ENCODE measurements around the gene MARCHF2.

MARCHF2 gene

GRCh38 chr19:8455018-8455417 lies 41.9 kb downstream of the MARCHF2 start:
- no peak for DNase-seq

GRCh38 chr19:8456064-8456463 lies 43.0 kb downstream of the MARCHF2 start:
- DNase-seq, result no peak

- no peak for DNase-seq
Observed at GRCh38 chr19:8457209-8457608, 44.1 kb downstream of the MARCHF2 start.

GRCh38 chr19:8457827-8458226 lies 44.7 kb downstream of the MARCHF2 start:
- DNase-seq, result no peak

- DNase-seq, result no peak
Observed at GRCh38 chr19:8458380-8458779, 45.3 kb downstream of the MARCHF2 start.

- no peak for DNase-seq
Observed at GRCh38 chr19:8459095-8459494, 46.0 kb downstream of the MARCHF2 start.

GRCh38 chr19:8459520-8460270 lies 46.6 kb downstream of the MARCHF2 start:
- DNase-seq, result no peak

- no peak for DNase-seq
Observed at GRCh38 chr19:8460516-8461298, 47.6 kb downstream of the MARCHF2 start.

- DNase-seq, result no peak
Observed at GRCh38 chr19:8461376-8461775, 48.3 kb downstream of the MARCHF2 start.

- no peak for DNase-seq
Observed at GRCh38 chr19:8461891-8462290, 48.8 kb downstream of the MARCHF2 start.

GRCh38 chr19:8462571-8462970 lies 49.5 kb downstream of the MARCHF2 start:
- DNase-seq, result no peak

GRCh38 chr19:8463365-8463764 lies 50.3 kb downstream of the MARCHF2 start:
- DNase-seq, result no peak

- DNase-seq, result no peak
Observed at GRCh38 chr19:8466018-8466417, 52.9 kb downstream of the MARCHF2 start.

- no peak for DNase-seq
Observed at GRCh38 chr19:8468124-8468523, 55.0 kb downstream of the MARCHF2 start.

- no peak for DNase-seq
Observed at GRCh38 chr19:8468761-8469373, 55.8 kb downstream of the MARCHF2 start.

- DNase-seq, result no peak
Observed at GRCh38 chr19:8469613-8470368, 56.7 kb downstream of the MARCHF2 start.

- DNase-seq, result no peak
Observed at GRCh38 chr19:8473648-8474476, 60.8 kb downstream of the MARCHF2 start.

GRCh38 chr19:8475005-8475404 lies 61.9 kb downstream of the MARCHF2 start:
- no peak for DNase-seq

- DNase-seq, result no peak
Observed at GRCh38 chr19:8476524-8476923, 63.4 kb downstream of the MARCHF2 start.

- no peak for DNase-seq
Observed at GRCh38 chr19:8477889-8478288, 64.8 kb downstream of the MARCHF2 start.

GRCh38 chr19:8478598-8478997 lies 65.5 kb downstream of the MARCHF2 start:
- DNase-seq, result no peak

- no peak for DNase-seq
Observed at GRCh38 chr19:8481201-8481600, 68.1 kb downstream of the MARCHF2 start.
